A673 (cell line): ENCODE data around the gene MALAT1.

ENCODE experiments used
- EZH2 ChIP-seq: fragments of 200-600 bp; sonication (generic); IDR thresholded peaks from 2 replicates; pipeline ENCODE4 v1.6.1; 2017; ENCODE audit warnings: borderline replicate concordance, low read depth, mild to moderate bottlenecking, mixed read lengths, antibody characterized with exemption, low read length; ENCODE audit not compliant: poor library complexity, severe bottlenecking
- TF ChIP-seq, protein P1 (sequence below): fragments of 300-800, 200-600 bp; sonication (generic); conservative IDR thresholded peaks from 2 replicates; pipeline ENCODE4 v1.5.1; 2017; ENCODE audit warnings: low read depth, mild to moderate bottlenecking, antibody characterized with exemption, low read length, moderate library complexity, mixed read lengths

DNA sequence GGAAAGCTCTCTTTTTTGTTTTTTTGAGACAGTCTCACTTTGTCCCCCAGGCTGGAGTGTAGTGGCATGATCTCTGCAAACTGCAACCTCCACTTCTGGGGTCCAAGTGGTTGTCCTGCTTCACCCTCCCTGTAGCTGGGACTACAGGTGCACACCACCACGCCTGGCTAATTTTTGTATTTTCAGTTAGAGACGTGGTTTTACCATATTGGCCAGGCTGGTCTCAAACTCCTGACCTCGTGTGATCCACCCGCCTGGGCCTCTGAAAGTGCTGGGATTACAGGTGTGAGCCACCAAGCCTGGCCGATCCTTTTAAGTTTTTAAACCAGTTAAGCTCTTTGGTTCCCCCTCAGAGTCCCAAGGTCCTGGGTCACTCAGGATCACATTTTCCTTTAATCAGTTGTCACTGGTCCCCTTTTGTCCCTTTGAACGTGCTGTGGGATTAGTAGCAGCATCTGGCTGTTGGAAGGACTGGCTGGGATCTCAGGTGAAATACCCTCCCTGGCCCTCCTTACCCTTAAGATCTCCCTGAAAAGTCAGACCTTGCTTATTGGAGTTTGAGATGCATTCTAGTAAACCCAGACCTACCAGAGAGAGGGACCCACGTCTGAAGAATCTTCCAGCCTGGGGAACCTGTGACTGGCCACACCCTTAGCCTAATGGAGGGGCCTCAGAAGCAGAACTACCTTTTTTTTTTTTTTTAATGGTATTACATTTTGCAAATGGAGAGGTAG, 8.1 kb downstream of the MALAT1 start:
- TF ChIP-seq, protein P1, sequence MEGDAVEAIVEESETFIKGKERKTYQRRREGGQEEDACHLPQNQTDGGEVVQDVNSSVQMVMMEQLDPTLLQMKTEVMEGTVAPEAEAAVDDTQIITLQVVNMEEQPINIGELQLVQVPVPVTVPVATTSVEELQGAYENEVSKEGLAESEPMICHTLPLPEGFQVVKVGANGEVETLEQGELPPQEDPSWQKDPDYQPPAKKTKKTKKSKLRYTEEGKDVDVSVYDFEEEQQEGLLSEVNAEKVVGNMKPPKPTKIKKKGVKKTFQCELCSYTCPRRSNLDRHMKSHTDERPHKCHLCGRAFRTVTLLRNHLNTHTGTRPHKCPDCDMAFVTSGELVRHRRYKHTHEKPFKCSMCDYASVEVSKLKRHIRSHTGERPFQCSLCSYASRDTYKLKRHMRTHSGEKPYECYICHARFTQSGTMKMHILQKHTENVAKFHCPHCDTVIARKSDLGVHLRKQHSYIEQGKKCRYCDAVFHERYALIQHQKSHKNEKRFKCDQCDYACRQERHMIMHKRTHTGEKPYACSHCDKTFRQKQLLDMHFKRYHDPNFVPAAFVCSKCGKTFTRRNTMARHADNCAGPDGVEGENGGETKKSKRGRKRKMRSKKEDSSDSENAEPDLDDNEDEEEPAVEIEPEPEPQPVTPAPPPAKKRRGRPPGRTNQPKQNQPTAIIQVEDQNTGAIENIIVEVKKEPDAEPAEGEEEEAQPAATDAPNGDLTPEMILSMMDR: no peak
- TF ChIP-seq EZH2: no peak
